Spleen (tissue), 11 donors: ENCODE measurements around the gene GRAMD1B. TPM values are rescaled to one million over a fixed set of nuclear protein-coding genes. Genes with fewer than 3 reads are reported as not detected.

Experiments used
- DNase-seq: peaks from one replicate; pipeline ENCODE4 v3.0.0-alpha.2; 2020
- H3K27ac ChIP-seq, 8 donors: fragments of 200-600 bp; sonication (generic) in 7 of 8; 1 replicate in 4 of 8; 2 replicates in 4 of 8; pipeline versions ENCODE4 v1.5.0 to v1.8.0; 2016 to 2021; ENCODE audit warnings: inconsistent platforms in 4 of 8, mild to moderate bottlenecking in 4 of 8, moderate library complexity in 1 of 8
- H3K27me3 ChIP-seq, 7 donors: fragments of 200-600 bp; sonication (generic) in 6 of 7; replicated peaks in 1 of 7; 1 replicate in 4 of 7; 2 replicates in 3 of 7; pipeline versions ENCODE4 v1.5.0 to v1.8.0; 2016 to 2021; ENCODE audit warnings: inconsistent platforms in 3 of 7, mild to moderate bottlenecking in 1 of 7
- H3K36me3 ChIP-seq, 6 donors: fragments of 200-600 bp; sonication (generic) in 5 of 6; 1 replicate in 4 of 6; 2 replicates in 2 of 6; pipeline versions ENCODE4 v1.5.0 to v1.8.0; 2016 to 2021; ENCODE audit warnings: inconsistent platforms in 2 of 6
- H3K4me1 ChIP-seq, 6 donors: fragments of 200-600 bp; sonication (generic) in 5 of 6; 1 replicate in 3 of 6; 2 replicates in 3 of 6; pipeline versions ENCODE4 v1.5.0 to v1.8.0; 2016 to 2021; ENCODE audit warnings: inconsistent platforms in 3 of 6
- H3K4me3 ChIP-seq, 8 donors: fragments of 200-600 bp; sonication (generic) in 7 of 8; 1 replicate in 4 of 8; 2 replicates in 4 of 8; pipeline versions ENCODE4 v1.5.0 to v1.8.0; 2016 to 2021; ENCODE audit warnings: inconsistent platforms in 4 of 8, mild to moderate bottlenecking in 4 of 8, moderate library complexity in 2 of 8
- H3K9me3 ChIP-seq, 8 donors: fragments of 200-600 bp; sonication (generic) in 7 of 8; 1 replicate in 4 of 8; 2 replicates in 4 of 8; pipeline versions ENCODE4 v1.5.0 to v1.8.0; 2016 to 2021; ENCODE audit warnings: inconsistent platforms in 4 of 8
- CTCF ChIP-seq, 11 experiments: fragments of 200-600 bp in 7 of 11; fragments of 450-650 bp in 4 of 11; sonication (generic) in 4 of 11; IDR thresholded peaks in 8 of 11; conservative IDR thresholded peaks in 3 of 11; 1 replicate in 7 of 11; 2 replicates in 4 of 11; pipeline versions ENCODE4 v1.4.0 to v1.8.0; 2016 to 2021; ENCODE audit warnings: antibody characterized with exemption in 11 of 11, inconsistent platforms in 4 of 11, mild to moderate bottlenecking in 1 of 11
- POLR2A ChIP-seq, 3 donors: fragments of 450-650 bp; IDR thresholded peaks; one replicate each; pipeline ENCODE4 v1.5.1; 2017; ENCODE audit warnings: antibody characterized with exemption in 3 of 3, mild to moderate bottlenecking in 1 of 3
- POLR2AphosphoS5 ChIP-seq, 3 donors: sonication (generic); formaldehyde crosslinking; IDR thresholded peaks; one replicate each; pipeline ENCODE4 v1.5.1; 2017; ENCODE audit warnings: antibody characterized with exemption in 3 of 3
- WGBS, 5 donors: extraction: QIAGEN DNeasy Blood & Tissue Kit in 3 of 5; methylation state at CpG; one replicate each; pipeline versions ENCODE4 v1.1.5 to v1.1.7; 2013 to 2018; 5-methylcytosine and 5-hydroxymethylcytosine counted together
- intact Hi-C: fragments of 100-400 bp; cut with DNase I; formaldehyde crosslinking; loops from one replicate; pipeline ENCODE4 v1.15.0; 2023; ENCODE audit warnings: low total_unique reads
- polyA plus RNA-seq, 3 donors: library from polyadenylated mRNA; stranded (reverse); fragments of 200-250 nt; gene quantifications; one replicate each; pipeline ENCODE4 v1.2.1, GENCODE V29; 2013
- total RNA-seq, 7 donors: library from RNA; depleted of rRNA in 3 of 7; stranded (reverse); fragments of >200 nt in 3 of 7; fragmentation: NEBNext Ultra II Directional in 4 of 7; extraction: Animal tissue kit (Norgen Biotek cat#: 25700) in 4 of 7; gene quantifications; one replicate each; pipeline versions ENCODE4 v1.1.0 to v1.2.1, GENCODE V29; 2016 to 2021
- donor health status: healthy with polysubstance abuse.
- donor health status: DM: no; HTN: no; CAD: no; lungs with moderate emphysema.
- donor health status: DM: no; HTN: no; CAD: no.
- donor health status: Bipolar disorder and iron deficiency.
- donor health status: healthy.
- donor health status: DM: no; HTN: no; CAD: no.
- donor health status: DM: yes; HTN: yes; CAD: no.

Gene GRAMD1B
- total and polyA plus RNA-seq, 10 donors: 1.7 to 15.6 (median 7.5) TPM

- no peak for DNase-seq
- WGBS, 5 donors: 85 to 87% (median 86%) methylated on average over 9 of the region's 9 CpGs
- H3K4me1 ChIP-seq: peaks cover 0 to 66% (median 15%) of the 10 kb centered on the region in 6 donors
Measured at GRCh38 chr11:123477205-123477907, 47.3 kb downstream of the GRAMD1B start.

GRCh38 chr11:123478352-123478987, 48.4 kb downstream of the GRAMD1B start:
- Histone ChIP-seq H3K27me3 (peaks cover 0 to 7% (median 0%) of the 10 kb centered on the region in 7 donors), H3K36me3 (no peaks in the 10 kb centered on the region), H3K4me3 (peak overlapping the region in 1 of 8 donors; percentile 35), H3K9me3 (no peaks in the 10 kb centered on the region), H3K4me1 (peaks cover 0 to 71% (median 15%) of the 10 kb centered on the region in 6 donors), H3K27ac (peak overlapping the region in 3 of 8 donors; percentile 2 to 60 (median 56))
- intact Hi-C loops: loop anchor here (5.0 kb wide), 2 partner anchors 71 to 176 kb away; no protein-coding TSS in a partner anchor
- WGBS, 5 donors: 19 to 24% (median 20%) methylated on average over 5 of the region's 5 CpGs
- DNase-seq: no peak
- TF ChIP-seq CTCF (IDR thresholded peaks at IDR 0.05 in 8 of 11, conservative IDR thresholded peaks at IDR 0.05 in 3 of 11): peak; percentile 23 to 75 (median 68)
- TF ChIP-seq POLR2AphosphoS5 (IDR thresholded peaks at IDR 0.05): no peak
- no peak for TF ChIP-seq POLR2A (IDR thresholded peaks at IDR 0.05)

More at GRCh38 chr11:123477205-123477907, 47.3 kb downstream of the GRAMD1B start:
- intact Hi-C loops: loop anchor here (5.0 kb wide), 2 partner anchors 70 to 175 kb away; no protein-coding TSS in a partner anchor
- Histone ChIP-seq H3K27me3 (no peaks in the 10 kb centered on the region), H3K36me3 (no peaks in the 10 kb centered on the region), H3K9me3 (no peaks in the 10 kb centered on the region), H3K4me3 (no peak overlapping the region), H3K27ac (no peak overlapping the region)
- no peak for TF ChIP-seq POLR2AphosphoS5 (IDR thresholded peaks at IDR 0.05)
- TF ChIP-seq CTCF (IDR thresholded peaks at IDR 0.05 in 8 of 11, conservative IDR thresholded peaks at IDR 0.05 in 3 of 11): no peak
- no peak for TF ChIP-seq POLR2A (IDR thresholded peaks at IDR 0.05)

GRCh38 chr11:123479048-123479837, 49.2 kb downstream of the GRAMD1B start:
- no peaks in the 10 kb centered on the region for H3K9me3 ChIP-seq
- intact Hi-C loops: loop anchor here (5.0 kb wide), 2 partner anchors 72 to 177 kb away; no protein-coding TSS in a partner anchor
- 33 to 74% (median 55%) methylated on average over 12 of the region's 12 CpGs for WGBS, 5 donors
- peak overlapping the region in 3 of 8 donors; percentile 2 to 60 (median 56) for H3K27ac ChIP-seq
- no peak for DNase-seq
- peak overlapping the region in 1 of 8 donors; percentile 35 for H3K4me3 ChIP-seq
- H3K27me3 ChIP-seq: peaks cover 0 to 8% (median 0%) of the 10 kb centered on the region in 7 donors
- peaks cover 0 to 74% (median 16%) of the 10 kb centered on the region in 6 donors for H3K4me1 ChIP-seq
- no peak for TF ChIP-seq CTCF (IDR thresholded peaks at IDR 0.05 in 8 of 11, conservative IDR thresholded peaks at IDR 0.05 in 3 of 11)
- TF ChIP-seq POLR2A (IDR thresholded peaks at IDR 0.05): no peak
- TF ChIP-seq POLR2AphosphoS5 (IDR thresholded peaks at IDR 0.05): no peak
- no peaks in the 10 kb centered on the region for H3K36me3 ChIP-seq
